ENCODE data around the gene GADL1.

DNA sequence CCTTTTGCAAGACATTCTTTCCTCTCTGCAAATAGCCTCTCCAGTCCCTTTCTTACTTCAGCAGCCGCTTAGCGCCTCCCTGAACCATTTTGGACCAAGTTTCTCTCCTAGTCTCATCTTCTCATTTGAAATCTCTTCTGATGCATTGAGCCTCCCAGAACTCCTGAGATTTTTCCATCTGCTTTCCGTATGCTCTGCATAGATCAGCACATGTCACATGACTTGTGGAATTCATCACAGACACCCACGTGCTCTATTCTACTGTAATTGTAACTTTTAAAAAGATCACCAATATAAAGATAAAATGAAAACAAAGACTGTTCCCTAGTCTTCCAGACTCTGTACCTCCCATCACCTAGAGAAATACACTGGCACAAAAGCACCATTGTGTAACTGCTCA, 100.7 kb downstream of the GADL1 start:
- TF ChIP-seq, protein P1, sequence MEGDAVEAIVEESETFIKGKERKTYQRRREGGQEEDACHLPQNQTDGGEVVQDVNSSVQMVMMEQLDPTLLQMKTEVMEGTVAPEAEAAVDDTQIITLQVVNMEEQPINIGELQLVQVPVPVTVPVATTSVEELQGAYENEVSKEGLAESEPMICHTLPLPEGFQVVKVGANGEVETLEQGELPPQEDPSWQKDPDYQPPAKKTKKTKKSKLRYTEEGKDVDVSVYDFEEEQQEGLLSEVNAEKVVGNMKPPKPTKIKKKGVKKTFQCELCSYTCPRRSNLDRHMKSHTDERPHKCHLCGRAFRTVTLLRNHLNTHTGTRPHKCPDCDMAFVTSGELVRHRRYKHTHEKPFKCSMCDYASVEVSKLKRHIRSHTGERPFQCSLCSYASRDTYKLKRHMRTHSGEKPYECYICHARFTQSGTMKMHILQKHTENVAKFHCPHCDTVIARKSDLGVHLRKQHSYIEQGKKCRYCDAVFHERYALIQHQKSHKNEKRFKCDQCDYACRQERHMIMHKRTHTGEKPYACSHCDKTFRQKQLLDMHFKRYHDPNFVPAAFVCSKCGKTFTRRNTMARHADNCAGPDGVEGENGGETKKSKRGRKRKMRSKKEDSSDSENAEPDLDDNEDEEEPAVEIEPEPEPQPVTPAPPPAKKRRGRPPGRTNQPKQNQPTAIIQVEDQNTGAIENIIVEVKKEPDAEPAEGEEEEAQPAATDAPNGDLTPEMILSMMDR (IDR thresholded peaks at IDR 0.05) = no peak
- no peak for TF ChIP-seq POLR2A (IDR thresholded peaks at IDR 0.05)
